ENCODE results near the gene VSIG10.
A peak's percentile ranks its signal among the peaks of the same experiment; 100 is the strongest.
"Not testable (repeated sequence)": the region's sequence is repeated elsewhere in the genome, so short reads cannot be mapped to it uniquely, and the experiment has no call there.

The VSIG10 gene

DNA sequence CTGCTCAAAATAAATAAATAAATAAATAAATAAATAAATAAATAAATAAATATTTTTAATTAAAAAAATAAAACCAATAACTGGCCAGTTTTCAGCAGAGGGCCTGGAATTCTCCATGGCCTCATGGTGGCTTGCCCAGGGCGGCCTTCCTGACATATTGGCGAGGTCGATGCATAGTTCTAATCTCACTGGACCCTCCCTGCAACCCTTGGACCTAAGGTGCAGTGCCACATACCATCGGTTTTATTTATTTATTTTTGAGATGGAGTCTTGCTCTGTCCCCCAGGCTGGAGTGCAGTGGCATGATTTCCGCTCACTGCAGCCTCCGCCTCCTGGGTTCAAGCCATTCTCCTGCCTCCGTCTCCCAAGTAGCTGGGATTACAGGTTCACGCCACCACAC, 3.9 kb upstream of the VSIG10 start:
- DNase-seq, result no peak

GRCh38 chr12:118107011-118107410, 3.2 kb upstream of the VSIG10 start:
- no peak for DNase-seq

DNA sequence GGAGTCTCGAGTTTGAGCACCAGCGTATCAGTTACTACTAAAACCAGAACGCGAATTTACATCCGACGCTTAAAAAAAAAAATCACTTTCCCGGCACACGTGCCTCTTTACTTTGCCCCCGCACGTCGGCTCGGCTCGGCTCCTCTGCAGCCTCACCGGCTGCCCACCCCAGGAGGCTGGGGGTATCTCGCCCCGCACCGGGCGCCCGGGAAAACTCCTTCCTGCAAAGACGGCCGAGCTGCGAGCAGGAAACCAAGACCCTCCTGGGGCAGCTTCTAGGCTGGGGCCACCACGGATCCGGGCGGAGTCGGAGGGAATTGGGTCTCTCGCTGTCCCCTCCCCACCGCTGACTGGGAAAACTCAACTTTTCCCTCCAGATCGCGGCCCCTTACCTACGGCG, 610 bp downstream of the VSIG10 start:
- DNase-seq, result no peak

GRCh38 chr12:118102609-118103008, 1.2 kb downstream of the VSIG10 start:
- no peak for DNase-seq

DNA sequence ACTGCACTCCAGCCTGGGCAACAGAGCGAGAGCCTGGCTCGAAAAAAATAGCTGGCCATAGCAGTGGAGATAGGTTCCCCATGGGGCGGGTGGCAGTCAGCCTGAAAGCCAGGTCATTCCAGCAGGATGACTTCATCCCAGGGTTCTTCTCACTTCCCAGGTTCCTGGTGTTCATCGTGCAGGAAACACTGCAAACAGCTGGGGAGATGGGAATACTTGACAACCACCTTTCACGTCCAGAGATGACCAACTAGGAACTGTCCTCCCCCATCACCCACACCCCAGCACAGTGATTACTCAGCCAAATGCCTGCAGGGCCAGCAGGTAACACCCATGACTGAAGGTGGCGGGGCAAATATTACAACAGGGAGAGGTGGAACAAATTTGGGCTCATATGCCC, 1.7 kb downstream of the VSIG10 start:
- no peak for DNase-seq

DNA sequence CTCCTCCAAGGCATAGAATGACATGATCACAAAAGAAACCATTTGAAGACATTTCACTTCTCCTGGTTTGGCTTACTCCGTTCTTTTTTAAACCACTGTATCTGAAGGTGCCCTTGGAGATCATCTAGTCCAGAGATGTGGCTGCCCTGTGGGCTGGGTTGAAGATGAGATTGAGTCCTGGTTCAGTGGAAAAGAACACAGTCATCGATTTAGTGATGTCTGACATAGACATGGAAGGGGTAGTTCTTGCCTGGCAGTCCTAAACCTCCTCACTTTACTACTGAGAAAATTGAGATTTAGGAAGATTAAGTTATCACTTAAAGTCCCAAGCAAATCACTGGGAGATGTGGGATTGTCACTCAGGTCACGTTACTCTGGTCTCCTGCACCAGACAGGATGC, 2.8 kb downstream of the VSIG10 start:
- no peak for DNase-seq

GRCh38 chr12:118098911-118099671, 4.7 kb downstream of the VSIG10 start:
- DNase-seq, result no peak

DNA sequence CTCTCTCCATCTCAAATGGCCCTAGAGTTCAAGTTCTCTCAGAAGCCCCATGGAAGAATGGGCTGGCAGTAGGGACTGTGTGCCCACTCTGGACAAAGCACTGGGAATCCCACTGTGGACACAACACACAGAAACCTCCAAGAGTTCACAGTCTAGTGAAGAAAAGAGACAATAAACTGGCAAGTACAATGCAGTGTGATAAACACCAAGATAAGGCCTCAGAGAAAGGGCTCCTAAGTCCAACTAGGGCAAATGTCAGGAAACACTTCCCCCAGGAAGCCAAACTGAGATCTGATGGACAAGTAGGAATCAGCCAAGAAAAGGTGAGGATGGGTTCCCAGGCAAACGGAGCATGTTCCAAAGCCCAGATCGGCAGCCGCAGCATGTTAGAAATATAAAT, 5.4 kb downstream of the VSIG10 start:
- DNase-seq, result no peak

GRCh38 chr12:118094039-118094438, 9.8 kb downstream of the VSIG10 start:
- no peak for DNase-seq

DNA sequence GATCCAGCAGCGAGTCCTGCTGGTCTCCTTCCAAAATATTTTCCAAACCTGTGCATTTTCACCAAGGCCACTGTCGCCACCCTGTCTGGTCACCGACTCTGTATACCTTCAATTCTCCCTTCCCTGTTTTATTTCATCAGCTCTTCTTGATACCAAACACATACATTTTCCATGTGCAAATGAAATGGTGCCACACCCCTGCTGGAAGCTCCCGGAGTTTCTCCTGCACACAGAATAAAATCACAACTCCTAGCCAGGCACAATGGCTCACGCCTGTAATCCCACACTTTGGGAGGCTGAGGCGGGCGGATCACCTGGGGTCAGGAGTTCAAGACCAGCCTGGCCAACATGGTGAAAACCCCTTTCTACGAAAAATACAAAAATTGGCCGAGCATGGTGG, 14.0 kb downstream of the VSIG10 start:
- DNase-seq, result no peak

- DNase-seq, result no peak
Observed at GRCh38 chr12:118082161-118082560, 21.6 kb downstream of the VSIG10 start.

GRCh38 chr12:118081521-118081920, 22.3 kb downstream of the VSIG10 start:
- DNase-seq, result not testable (repeated sequence)

DNA sequence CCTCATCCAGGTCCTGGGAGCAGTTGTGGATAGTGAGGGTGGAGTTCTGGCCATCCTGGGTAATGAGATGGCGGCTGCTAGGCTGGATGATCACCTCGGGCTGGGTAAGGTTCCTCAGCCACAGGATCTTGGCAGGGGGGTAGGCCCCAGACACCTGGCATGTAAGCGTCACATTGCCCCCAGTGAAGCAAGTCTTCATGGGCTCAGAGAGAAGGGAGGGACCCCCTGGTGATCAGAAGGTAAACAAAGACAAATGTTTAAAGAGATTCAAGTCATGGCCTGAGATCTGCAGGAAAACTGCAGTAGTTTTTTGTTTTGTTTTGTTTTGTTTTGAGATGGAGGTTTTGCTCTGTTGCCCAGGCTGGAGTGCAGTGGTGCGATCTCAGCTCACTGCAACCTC, 30.0 kb downstream of the VSIG10 start:
- no peak for DNase-seq

DNA sequence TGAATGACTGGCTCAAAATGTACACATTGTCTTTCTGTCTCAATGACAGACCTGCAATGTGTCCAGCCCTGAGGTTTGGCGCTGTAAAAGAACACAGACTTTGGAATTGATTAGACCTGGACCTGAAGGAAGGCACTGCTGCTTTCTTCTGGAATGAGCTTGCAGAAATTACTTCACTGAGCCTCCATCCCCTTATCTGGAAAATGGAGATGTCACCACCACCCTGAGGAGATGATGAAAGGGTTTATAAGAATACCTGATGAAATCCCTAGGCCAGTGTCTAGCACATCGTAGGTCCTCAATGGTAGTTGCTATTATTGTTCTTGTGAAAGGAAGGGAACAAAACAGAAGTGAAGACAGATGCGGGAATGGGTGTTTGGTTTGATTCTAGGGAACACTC, 33.2 kb downstream of the VSIG10 start:
- no peak for DNase-seq

GRCh38 chr12:118068445-118068844, 35.4 kb downstream of the VSIG10 start:
- DNase-seq, result no peak

DNA sequence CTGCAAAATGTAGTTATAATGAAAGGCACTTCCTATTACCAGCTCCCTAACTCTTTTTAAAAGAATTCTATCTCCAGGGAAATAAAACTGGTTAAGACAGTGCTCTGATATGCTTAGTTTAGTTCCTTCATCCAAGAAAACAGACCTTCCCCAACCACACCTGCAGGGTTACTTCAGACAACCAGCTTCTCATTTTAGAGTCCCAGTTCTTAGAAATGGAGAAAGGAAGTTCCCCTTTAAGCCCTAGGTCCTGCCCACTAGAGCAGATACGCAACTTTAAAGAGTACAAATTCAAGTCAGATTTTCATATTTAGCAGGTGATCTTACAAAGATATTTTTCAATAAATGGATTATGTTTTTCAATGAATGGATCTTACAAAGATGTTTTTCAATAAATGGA, 38.4 kb downstream of the VSIG10 start:
- DNase-seq, result no peak

DNA sequence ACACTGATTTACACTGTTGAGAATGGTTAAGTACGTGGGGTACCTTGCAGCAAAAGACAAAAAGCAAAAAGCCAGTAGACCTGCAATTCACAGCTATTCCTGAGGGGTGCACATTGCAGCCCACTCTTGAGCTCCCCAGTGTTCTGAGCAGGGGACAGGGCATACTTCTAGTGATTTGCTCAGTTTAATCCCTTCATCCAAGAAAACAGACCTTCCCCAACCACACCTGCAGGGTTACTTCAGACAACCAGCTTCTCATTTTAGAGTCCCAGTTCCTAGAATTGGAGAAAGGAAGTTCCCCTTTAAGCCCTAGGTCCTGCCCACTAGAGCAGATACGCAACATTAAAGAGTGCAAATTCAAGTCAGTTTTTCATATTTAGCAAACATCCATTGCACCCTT, 39.2 kb downstream of the VSIG10 start:
- DNase-seq, result no peak

- no peak for DNase-seq
Observed at GRCh38 chr12:118063576-118064391, 40.0 kb downstream of the VSIG10 start.

DNA sequence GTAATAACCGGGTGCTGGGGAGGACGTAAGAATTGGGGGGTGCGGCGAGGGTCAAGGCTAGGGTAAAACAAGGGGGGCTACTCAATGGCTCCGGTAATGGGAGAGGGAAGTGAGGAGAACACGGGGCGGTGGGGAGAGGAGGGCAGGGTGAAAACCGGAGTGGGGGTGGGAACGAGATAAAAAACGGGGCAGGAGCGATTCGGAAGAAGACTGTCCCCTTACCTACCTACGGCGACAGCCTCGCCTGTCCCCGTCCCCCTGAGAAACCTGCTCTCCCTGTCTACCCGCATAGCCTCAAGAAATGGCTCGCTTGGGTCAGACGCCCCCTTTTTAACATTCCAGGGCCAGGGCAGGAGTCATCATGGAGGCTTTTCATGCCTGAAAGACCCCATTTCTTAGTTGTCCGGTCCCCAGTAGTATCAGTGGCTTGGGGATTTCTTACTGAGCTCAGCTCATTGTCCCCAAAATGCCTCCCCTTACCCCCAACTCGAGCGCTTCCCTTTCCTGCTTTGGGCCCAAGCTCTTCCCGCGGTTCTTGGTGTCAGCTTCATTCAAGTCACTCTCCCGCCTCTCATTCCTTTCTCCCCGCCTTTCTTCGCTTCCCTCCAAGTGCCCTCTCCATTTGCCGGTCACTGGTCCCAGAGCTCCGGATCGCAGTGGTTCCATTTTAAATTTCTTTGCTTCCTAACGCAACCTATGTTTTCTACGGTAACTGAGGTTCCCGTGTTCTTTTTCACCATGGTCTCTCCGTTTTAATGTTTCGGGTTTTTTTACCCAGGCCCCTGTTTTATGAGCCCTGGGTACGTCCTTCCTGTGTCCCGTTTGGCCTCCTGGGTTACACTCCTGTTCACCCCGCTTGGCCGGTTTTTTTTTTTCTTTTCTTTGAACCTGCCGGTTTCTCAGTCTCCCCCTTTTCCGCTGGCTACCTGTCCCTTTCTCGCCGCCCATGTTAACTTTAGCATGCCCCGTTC, 41.7 kb downstream of the VSIG10 start:
- peak; percentile 48 for DNase-seq

GRCh38 chr12:118061011-118061872, 42.6 kb downstream of the VSIG10 start, which contains the start of gene WSB2:
Gene WSB2, minus strand, starts transcription at chr12:118061179. Its CDS starts 131 bp downstream, at chr12:118061048.
- peak; percentile 85 for DNase-seq

GRCh38 chr12:118060301-118061010, 43.4 kb downstream of the VSIG10 start:
- DNase-seq, result peak; percentile 40

Measured in midbrain (tissue), 1 donor.